Fibroblast of skin of left quadriceps (primary cell): Measurements from ENCODE around the gene TRAPPC6A.
"Not testable (repeated sequence)": the region's sequence is repeated elsewhere in the genome, so short reads cannot be mapped to it uniquely, and the experiment has no call there.

Experiments
- DNase-seq, 2 experiments: peaks; one replicate each; pipeline ENCODE4 v3.0.0-alpha.2; 2013; ENCODE audit warnings: low read depth in 2 of 2

The TRAPPC6A gene

GRCh38 chr19:45130888-45131615 lies 47.0 kb downstream of the TRAPPC6A start:
- no peak for DNase-seq

GRCh38 chr19:45130236-45130635 lies 47.8 kb downstream of the TRAPPC6A start:
- DNase-seq, result no peak

GRCh38 chr19:45128806-45129205 lies 49.2 kb downstream of the TRAPPC6A start:
- no peak for DNase-seq

- DNase-seq, result no peak
Observed at GRCh38 chr19:45128146-45128545, 49.9 kb downstream of the TRAPPC6A start.

- no peak for DNase-seq
Observed at GRCh38 chr19:45126654-45127053, 51.4 kb downstream of the TRAPPC6A start.

DNA sequence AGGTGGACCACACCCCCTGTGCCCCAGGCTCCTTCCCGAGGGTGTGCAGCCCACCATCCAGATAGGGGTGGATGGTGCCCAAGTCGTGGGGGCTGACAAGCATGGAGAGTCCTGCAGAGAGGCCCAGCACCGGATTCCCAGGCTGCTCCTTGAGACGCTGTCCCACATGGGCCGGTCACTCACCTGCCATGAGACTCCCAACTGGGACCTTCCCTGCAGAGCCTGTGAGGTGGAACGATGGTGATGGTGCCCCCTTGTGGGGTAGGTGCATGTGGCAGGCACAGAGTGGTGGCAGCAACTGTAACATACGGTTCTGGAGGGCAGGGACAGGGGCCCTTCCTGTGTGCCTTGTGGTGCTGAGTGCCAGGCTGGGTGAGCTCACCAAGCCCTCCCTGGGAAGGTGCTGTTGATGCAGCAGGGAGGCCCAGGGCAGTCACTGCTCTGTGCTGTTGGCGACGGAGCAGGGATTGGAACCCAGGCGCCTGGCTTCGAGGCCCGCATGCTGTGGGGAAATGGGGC lies 52.0 kb downstream of the TRAPPC6A start:
- DNase-seq, result peak; percentile 5 to 7

DNA sequence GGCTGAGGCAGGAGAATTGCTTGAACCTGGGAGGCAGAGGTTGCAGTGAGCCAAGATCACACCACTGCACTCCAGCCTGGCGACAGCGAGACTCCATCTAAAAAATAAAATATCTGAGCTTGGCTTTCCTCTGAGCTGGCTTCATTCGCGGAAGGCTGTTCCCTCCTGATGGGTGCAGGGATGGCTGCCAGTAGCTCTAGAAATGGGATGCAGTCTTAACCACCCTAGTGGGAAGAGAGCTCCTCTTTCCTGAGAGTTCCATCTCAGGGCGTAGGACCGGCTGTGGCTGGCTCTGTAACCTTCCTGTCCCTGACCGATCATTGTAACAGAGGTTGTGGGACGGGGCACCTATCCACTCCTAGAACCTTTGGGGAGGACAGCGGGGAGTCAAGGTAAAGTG lies 52.7 kb downstream of the TRAPPC6A start:
- DNase-seq, result no peak

DNA sequence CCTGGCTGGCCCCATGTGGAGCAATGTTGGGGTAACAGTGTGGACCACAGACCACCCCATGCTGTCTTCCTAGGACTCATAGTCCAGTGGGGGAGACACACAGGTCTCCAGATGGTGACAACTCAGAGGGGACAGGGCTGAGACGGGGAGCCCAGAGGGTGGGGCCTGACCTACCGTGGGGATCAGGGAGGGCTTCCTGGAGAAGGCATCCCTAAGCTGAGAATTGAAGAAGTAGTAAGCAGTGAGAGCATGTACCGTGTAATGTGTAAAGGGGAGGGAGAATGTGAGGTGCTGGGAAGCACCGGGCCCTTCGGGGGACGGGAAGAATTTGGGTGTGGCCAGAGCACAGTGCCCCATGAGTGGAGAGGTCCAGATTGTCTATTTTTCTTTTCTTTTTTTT lies 54.0 kb downstream of the TRAPPC6A start:
- no peak for DNase-seq

DNA sequence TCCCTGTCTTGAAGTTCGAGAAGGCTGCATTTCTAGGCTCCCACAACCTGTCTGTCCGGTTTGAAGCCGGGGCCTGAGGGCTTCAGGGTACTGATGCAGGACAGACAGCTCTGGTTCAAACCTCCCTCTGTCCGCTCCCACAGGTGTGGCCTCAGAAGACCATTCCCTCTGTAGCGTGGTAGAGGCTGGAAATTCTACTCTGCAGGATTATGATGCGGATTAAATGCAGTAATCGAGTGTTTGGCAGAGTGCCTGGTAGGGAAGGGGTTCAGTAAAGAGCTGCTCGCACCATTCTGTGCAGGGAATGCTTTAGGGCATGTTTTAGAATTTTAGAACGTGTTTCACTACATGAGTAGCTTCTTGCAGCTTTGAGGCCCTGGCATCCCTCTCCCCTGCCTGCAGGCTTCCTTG lies 54.6 kb downstream of the TRAPPC6A start:
- DNase-seq, result no peak

DNA sequence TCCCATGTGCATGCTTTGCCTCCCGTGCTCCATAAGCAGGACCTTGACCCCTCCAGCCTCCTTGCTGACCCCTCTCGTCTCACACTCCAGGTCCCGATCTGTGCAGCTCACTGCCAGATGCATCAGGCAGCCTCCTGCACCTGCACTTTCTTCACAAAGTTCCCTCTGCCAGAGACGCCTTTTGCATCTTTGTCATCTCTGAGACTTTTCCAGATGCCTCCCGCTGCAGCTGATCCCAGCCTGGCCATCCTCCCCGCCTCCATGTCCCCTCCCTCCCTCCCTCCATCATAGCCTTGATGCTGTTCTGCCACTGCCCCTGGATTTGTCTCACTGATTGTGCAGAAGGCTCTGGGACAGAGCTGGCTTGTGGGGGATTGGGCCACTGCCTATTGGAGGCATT lies 55.2 kb downstream of the TRAPPC6A start:
- DNase-seq, result no peak

DNA sequence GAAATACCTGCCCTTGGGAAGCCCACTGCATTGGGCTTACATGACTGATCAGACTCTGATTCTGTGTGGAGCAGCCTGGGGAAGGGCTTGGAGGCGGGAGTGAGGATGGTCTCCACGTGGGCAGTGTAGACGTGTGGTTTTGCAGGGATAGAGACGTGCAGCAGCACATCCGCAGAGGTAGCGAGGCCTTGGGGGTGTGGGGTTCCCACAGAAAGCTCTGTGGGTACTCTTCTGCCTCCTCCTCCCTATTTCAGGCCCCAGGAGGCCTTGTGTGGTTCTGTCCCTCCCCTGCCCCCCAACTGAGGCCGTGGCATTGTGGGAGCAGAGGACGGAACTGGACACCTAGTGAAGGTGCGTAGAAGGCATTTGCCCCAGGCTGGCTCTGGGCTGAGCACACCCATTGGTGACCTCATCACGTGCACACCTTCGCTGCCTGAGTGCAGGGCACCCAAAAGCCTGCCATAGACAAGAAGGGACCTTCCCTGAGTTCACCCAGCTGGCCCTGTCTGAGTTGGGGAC lies 56.2 kb downstream of the TRAPPC6A start:
- no peak for DNase-seq

DNA sequence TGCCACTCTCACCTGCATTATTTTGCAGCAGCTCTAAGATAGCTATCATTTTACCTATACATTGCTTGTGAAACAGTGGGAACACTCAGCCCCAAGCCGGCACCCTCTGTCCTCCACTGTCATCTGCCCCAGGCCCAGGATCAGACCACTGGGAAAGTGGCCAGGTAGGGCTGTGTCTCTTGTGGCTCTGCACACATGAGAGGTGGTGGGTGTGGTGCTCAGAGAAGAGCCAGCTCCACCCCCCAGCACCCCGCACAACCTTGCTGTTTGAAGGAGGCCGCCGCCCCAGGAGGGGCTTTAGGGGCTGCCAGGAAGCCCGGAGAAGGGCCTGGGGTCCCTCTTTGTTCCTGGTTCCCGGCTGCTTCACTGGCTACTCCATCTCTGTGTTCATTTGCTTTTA lies 58.5 kb downstream of the TRAPPC6A start:
- no peak for DNase-seq

- DNase-seq, result not testable (repeated sequence)
Observed at GRCh38 chr19:45118591-45119355, 59.3 kb downstream of the TRAPPC6A start.

- DNase-seq, result no peak
Observed at GRCh38 chr19:45118106-45118505, 59.9 kb downstream of the TRAPPC6A start.

DNA sequence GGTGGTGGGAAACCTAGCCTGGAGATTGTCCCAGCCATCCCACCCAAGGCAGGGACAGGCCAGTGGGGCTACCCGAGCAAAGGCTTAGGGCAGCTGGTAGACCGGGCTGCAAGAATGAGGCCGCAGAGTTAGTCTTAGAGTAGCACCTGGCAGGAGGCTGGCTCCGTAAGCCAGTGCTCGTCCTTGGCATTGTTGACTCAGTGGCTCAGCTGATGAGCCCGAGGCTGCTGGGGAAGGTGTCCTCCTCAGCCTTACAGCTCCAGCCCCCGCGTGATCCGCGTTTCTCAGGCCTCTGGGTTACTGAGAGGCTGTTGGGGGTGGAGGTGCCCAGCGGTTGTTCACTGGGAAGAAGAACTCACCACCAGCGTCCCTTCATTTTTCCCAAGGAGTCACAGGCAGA lies 60.4 kb downstream of the TRAPPC6A start:
- DNase-seq, result no peak

DNA sequence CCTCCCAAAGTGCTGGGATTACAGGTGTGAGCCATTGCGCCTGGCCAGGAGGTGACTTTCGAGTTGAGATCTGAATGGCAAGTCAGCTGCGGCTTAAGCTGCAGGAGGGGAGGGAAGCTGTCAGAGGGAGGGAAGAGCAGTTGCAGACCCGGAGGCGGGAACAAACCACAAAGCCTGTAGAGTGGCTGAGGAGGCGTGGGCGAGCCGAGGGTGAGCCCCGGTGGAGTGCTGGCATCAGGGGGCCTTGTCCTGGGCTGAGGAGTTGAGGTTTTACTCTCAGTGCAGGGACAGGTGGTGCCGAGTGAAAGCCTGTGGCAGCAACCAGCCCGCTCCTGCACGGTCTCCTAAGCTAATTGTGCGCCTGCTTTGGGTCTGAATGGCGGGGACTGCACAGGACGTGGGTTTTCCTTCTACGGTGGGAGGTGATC lies 60.9 kb downstream of the TRAPPC6A start:
- no peak for DNase-seq

GRCh38 chr19:45115809-45116615 lies 62.0 kb downstream of the TRAPPC6A start:
- no peak for DNase-seq

GRCh38 chr19:45114116-45114515 lies 63.9 kb downstream of the TRAPPC6A start:
- no peak for DNase-seq

DNA sequence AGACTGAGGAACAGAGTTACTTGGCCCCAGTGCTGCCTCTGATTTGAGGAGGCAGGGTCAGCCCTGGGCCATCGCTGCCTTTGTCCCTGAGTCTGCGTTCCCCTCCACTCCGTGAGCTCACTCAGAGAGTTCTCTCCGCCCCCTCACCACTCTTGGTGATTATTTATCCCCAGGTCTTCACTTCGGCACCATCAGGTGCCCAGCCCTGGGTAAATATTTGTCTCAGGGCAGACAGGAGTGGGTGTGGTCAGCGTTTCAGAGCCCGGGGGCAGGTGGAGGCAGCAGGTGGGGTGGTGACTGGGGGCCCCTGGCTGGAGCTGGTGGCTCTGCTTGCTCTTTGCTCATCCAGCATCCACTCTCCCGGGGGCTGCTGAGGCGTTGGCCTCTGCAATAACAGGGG lies 64.4 kb downstream of the TRAPPC6A start:
- no peak for DNase-seq
